ENCODE data around the gene CDCP2.

GRCh38 chr1:54135436-54136120, 17.2 kb downstream of the CDCP2 start:
- TF ChIP-seq POLR2AphosphoS5 (IDR thresholded peaks at IDR 0.05) (no peak), CTCF (IDR thresholded peaks at IDR 0.05) (no peak), EP300 (IDR thresholded peaks at IDR 0.05) (no peak)

Data from sigmoid colon (tissue), 4 donors.